ENCODE measurements around the gene BGN. TPM values are rescaled to one million over a fixed set of nuclear protein-coding genes. Genes with fewer than 3 reads are reported as not detected.

The BGN gene
- total and polyA plus RNA-seq, 10 donors = 37.1 to 370 (median 234) TPM

DNA sequence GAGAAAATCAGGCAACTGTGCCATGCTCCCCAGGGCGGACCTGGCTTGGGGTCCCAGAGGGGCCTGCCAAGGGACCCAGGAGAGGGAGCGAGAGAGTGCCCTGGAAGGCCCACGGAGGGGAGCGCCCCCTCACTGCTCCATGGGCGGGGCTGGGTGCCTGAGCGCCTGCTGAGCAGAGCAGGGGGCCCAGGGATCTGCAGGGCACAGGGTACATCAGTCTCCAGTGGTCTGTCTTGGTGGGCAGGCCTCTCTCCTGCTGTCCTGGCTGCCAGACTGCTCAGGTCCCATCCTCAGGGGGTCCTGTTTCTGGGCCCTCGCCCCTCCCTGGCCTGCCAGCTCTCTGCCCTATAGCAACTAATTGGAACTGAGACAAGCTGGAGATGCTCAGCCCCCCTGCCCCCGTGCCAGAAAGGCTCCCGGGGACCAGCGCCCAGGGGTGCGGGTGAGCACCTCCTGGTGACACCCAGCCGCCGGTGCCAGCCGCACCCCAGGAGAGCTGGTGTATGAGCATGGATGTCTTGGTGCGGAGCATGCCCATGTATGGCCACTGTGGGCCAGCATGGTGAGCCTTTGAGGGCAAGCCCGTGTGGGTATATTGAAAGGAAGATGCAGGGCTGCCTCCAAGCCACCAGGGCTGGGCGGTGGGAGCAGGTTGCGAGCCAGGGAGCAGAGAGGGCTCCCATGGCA lies 1.3 kb downstream of the BGN start:
- TF ChIP-seq, protein P1, sequence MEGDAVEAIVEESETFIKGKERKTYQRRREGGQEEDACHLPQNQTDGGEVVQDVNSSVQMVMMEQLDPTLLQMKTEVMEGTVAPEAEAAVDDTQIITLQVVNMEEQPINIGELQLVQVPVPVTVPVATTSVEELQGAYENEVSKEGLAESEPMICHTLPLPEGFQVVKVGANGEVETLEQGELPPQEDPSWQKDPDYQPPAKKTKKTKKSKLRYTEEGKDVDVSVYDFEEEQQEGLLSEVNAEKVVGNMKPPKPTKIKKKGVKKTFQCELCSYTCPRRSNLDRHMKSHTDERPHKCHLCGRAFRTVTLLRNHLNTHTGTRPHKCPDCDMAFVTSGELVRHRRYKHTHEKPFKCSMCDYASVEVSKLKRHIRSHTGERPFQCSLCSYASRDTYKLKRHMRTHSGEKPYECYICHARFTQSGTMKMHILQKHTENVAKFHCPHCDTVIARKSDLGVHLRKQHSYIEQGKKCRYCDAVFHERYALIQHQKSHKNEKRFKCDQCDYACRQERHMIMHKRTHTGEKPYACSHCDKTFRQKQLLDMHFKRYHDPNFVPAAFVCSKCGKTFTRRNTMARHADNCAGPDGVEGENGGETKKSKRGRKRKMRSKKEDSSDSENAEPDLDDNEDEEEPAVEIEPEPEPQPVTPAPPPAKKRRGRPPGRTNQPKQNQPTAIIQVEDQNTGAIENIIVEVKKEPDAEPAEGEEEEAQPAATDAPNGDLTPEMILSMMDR (IDR thresholded peaks at IDR 0.05 in 8 of 11, conservative IDR thresholded peaks at IDR 0.05 in 3 of 11) = no peak
- TF ChIP-seq POLR2AphosphoS5 (IDR thresholded peaks at IDR 0.05) = peak in 1 of 3 donors; percentile 40
- peak overlapping the region in 5 of 8 donors; percentile 54 to 71 (median 60) for H3K27ac ChIP-seq
- WGBS, 5 donors = 74 to 82% (median 77%) methylated on average over 12 to 18 of the region's 18 CpGs; no CpG with 5 or more reads in 1 of the 5 donors
- intact Hi-C loops (cut with DNase I; ENCODE audit: low total_unique reads) = no loop called here
- peak overlapping the region in 7 of 8 donors; percentile 22 to 52 (median 33) for H3K4me3 ChIP-seq
- H3K27me3 ChIP-seq (replicated peaks in 1 of 7) = peaks cover 0 to 25% (median 0%) of the 10 kb centered on the region in 7 donors
- H3K36me3 ChIP-seq = no peaks in the 10 kb centered on the region
- no peaks in the 10 kb centered on the region for H3K9me3 ChIP-seq
- no peak for DNase-seq
- peaks cover 0 to 17% (median 5%) of the 10 kb centered on the region in 6 donors for H3K4me1 ChIP-seq

GRCh38 chrX:153496590-153496959 lies 1.8 kb downstream of the BGN start:
- Histone ChIP-seq H3K4me3 (peak overlapping the region in 7 of 8 donors; percentile 14 to 52 (median 33)), H3K27ac (peak overlapping the region in 5 of 8 donors; percentile 54 to 71 (median 60)), H3K9me3 (no peaks in the 10 kb centered on the region), H3K27me3 (replicated peaks in 1 of 7) (peaks cover 0 to 25% (median 0%) of the 10 kb centered on the region in 7 donors), H3K36me3 (no peaks in the 10 kb centered on the region), H3K4me1 (peaks cover 0 to 12% (median 4%) of the 10 kb centered on the region in 6 donors)
- DNase-seq = no peak
- intact Hi-C loops (cut with DNase I; ENCODE audit: low total_unique reads) = no loop called here
- 34 to 69% (median 58%) methylated on average over 4 to 8 of the region's 8 CpGs for WGBS, 5 donors
- TF ChIP-seq, protein P1 (IDR thresholded peaks at IDR 0.05 in 8 of 11, conservative IDR thresholded peaks at IDR 0.05 in 3 of 11) = no peak
- TF ChIP-seq POLR2AphosphoS5 (IDR thresholded peaks at IDR 0.05) (no peak), POLR2A (IDR thresholded peaks at IDR 0.05) (no peak)

DNA sequence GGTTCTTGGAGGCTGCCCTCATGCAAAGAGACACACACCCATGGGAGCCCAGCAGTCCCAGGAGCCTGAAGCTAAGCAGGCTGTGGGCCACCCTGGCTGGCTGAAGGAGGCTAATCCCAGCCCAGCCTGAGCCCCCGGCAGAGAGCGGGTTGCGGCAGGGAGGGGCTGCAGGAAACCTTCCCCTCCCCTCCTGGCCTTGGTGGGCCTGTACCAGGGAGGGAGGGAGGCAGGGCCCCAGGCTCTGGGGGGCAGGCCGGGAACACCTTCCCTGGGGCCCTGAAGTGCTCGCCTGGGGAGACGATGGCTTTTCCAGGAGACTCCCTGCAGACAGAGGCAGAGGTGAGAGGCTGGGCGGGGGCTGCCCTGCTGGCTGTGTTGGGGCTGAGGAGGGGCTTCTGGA lies 3.7 kb downstream of the BGN start:
- no peaks in the 10 kb centered on the region for H3K9me3 ChIP-seq
- peak overlapping the region in 2 of 8 donors; percentile 10 to 33 for H3K27ac ChIP-seq
- peaks cover 0 to 25% (median 0%) of the 10 kb centered on the region in 7 donors for H3K27me3 ChIP-seq (replicated peaks in 1 of 7)
- H3K36me3 ChIP-seq = no peaks in the 10 kb centered on the region
- intact Hi-C loops (cut with DNase I; ENCODE audit: low total_unique reads) = no loop called here
- 76 to 91% (median 89%) methylated on average over 3 to 7 of the region's 7 CpGs; no CpG with 5 or more reads in 2 of the 5 donors for WGBS, 5 donors
- TF ChIP-seq POLR2AphosphoS5 (IDR thresholded peaks at IDR 0.05) (peak in 1 of 3 donors; percentile 13), POLR2A (IDR thresholded peaks at IDR 0.05) (no peak)
- peak overlapping the region in 2 of 8 donors; percentile 15 to 19 for H3K4me3 ChIP-seq
- DNase-seq = no peak
- H3K4me1 ChIP-seq = no peaks in the 10 kb centered on the region

DNA sequence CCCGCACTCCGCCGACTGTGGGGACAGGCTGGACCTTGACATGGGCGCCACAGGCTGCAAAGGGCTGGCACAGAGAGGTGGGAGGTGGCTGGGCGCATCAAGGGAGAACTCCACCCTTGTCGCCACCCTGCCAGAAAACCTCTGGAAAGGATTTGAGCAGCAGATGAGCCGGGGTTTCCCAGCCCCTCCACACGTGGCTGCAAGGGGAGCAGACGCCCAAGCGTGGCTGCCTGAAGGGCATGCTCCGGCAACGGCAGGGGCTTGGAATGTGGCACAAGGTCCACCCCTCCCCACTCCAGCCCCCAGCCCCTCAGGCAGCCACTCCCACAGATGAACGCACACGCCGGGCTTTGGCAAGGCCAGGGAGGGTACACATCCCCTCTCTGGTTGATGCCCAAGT lies 4.6 kb downstream of the BGN start:
- 74 to 84% (median 76%) methylated on average over 5 to 15 of the region's 15 CpGs for WGBS, 5 donors
- TF ChIP-seq, protein P1 (IDR thresholded peaks at IDR 0.05 in 8 of 11, conservative IDR thresholded peaks at IDR 0.05 in 3 of 11) = no peak
- TF ChIP-seq POLR2A (IDR thresholded peaks at IDR 0.05) (no peak), POLR2AphosphoS5 (IDR thresholded peaks at IDR 0.05) (no peak)
- DNase-seq = no peak
- no peaks in the 10 kb centered on the region for H3K36me3 ChIP-seq
- no peaks in the 10 kb centered on the region for H3K9me3 ChIP-seq
- intact Hi-C loops (cut with DNase I; ENCODE audit: low total_unique reads) = no loop called here
- peak overlapping the region in 1 of 8 donors; percentile 28 for H3K27ac ChIP-seq
- H3K27me3 ChIP-seq (replicated peaks in 1 of 7) = peaks cover 0 to 25% (median 0%) of the 10 kb centered on the region in 7 donors
- peak overlapping the region in 3 of 8 donors; percentile 17 to 19 (median 17) for H3K4me3 ChIP-seq
- H3K4me1 ChIP-seq = no peaks in the 10 kb centered on the region

Data from spleen (tissue), 11 donors.